HG03342 (cell line): ENCODE data around the gene ZBTB32.

Experiments used
- ATAC-seq: cut with Tn5 transposase; IDR thresholded peaks from one replicate; pipeline ENCODE4 v1.9.1; 2021; ENCODE audit warnings: mild to moderate bottlenecking, moderate library complexity; ENCODE audit not compliant: unreplicated experiment

ZBTB32 gene

DNA sequence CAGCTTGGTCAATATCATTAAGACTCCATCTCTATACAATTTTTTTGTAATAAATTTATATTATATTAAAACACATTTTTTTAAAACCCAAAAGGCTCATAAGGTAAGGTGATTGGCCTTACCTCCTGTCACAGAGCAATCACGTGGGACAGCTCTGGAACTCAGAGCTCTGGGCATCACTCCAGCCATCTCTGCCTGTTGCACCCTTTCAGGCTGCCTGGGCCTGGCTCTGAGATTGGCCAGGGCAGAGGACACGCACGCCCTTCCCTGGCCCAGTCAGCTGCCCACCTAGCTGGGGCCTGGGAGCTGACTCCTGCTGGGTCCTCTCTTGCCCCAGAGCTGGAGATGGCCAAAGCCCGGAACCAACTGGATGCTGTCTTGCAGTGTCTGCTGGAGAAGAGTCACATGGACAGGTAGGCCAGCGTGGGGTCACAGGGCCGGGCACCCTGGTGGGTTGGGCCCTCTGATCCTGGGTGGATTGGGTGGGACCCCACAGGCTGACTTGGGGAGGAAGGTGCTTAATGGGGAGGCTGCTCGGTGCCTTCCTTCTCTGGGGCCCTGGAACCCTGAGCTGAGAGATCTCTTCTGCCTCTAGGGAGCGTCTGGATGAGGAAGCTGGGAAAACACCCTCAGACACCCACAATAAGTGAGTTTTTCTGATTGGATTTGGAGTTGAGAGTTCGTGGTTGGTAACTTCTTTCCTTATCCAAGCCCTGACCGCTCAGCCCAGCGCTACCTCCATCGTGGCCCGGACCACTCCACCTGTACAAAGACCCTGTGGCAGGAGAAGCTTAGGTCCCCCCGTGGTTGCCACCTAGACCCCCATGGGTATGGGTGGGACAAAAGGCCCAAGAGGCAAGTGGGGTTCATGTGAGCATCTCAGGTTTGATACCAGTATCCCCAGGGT lies 47.7 kb downstream of the ZBTB32 start:
- no peak for ATAC-seq

DNA sequence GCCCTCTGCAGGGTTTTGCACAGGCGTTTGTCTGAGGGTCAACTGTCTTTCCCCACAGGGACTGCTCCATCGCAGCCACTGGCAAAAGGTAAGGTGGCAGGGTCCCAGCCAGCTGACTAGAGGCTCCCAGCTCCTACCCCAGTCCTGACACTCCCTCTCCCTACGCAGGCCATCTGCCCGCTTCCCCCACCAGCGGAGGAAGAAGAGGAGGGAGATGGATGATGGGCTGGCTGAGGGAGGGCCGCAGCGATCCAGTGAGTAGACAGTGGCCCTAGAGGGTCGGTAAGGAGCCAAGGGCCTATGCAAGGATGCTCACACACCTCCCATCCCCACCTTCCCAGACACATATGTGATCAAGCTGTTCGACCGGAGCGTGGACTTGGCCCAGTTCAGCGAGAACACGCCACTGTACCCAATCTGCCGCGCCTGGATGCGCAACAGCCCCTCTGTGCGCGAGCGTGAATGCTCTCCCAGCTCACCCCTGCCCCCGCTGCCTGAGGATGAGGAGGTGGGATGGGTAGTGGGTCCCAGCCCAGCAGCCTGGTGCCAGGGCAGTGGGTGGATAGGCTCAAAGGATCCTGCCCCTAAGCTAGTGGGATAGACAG lies 48.5 kb downstream of the ZBTB32 start:
- no peak for ATAC-seq

DNA sequence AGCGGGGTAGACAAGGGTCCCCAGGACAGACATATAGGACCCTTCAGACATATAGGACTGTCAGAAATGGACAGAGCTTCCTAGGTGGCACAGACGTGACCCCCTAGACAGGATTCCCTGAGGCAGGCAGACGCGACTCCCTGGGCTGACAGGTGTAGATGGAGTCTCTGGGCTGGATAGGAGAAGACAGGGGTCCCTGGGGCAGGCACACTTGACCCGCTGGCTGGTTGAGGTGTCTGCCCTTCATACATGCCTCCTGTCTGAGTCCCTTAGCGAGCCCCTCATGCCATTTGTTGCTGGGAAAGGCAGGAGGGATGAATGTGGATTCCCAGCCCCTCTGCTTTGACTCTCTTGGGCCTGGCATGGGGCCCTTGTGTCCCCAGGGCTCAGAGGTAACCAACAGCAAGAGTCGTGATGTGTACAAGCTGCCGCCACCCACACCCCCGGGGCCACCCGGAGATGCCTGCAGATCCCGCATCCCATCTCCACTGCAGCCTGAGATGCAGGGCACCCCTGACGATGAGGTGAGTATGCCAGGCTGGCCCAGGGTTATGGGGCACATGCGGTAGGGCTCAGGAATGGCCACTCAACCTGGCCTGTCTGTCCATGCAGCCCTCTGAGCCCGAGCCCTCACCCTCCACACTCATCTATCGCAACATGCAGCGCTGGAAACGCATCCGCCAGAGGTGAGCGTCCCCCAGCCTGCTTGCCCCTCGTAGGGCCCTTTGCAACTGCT lies 49.4 kb downstream of the ZBTB32 start:
- no peak for ATAC-seq

DNA sequence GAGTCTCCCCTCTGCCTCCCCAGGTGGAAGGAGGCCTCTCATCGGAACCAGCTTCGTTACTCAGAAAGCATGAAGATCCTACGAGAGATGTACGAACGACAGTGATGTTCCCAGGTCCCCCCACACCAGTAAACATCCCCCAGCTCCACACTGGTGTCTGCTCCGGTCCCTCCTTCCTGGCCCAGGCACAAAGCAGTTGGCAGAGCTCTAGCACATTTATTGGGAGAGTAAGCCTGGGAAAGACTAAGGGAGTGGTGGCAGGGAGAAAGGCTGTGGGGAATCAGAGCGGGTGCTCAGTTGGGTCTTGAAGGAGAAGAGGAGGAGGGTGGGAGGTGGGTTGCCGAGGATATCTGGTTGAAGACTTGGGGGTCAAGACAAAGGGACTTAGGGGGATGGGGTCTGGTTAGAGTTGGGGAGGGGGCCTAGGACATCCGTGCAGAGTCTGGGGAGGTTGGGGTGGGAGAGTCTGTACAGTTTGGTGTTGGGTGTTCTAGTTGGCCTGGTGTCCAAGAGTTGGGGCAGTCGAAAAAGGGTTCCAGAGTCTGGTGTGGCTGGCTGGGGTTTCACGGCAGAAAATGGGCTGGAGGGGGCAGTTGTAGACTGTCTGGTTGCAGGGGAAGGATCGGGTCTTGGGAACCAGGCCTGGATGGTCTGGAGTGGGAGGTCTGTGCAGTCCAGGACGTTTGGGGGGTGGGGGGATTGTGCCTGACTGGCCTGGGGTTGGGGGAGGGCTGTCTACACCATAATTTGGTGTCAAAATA lies 50.2 kb downstream of the ZBTB32 start:
- no peak for ATAC-seq

DNA sequence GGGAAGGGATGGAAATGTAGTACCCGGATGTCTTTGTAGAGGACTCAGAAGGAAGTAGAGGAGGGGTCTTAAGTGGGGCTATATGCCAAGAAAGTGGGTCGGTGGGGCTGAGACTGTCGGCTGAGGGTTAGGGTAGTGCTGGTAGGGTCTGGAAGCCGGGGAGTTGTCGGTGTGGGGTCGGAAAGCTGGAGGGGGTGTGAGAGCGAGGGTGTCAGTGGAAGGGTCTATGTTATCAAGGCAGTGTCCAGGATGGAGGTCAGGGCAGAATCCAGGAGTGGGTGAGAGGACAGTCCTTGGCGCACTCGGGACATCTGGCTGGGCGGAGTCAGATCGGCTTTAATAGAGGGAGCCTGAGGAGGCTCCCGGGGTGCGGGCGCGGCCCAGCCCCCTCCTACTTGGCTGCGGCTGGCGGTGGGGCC lies 50.8 kb downstream of the ZBTB32 start:
- ATAC-seq = no peak

DNA sequence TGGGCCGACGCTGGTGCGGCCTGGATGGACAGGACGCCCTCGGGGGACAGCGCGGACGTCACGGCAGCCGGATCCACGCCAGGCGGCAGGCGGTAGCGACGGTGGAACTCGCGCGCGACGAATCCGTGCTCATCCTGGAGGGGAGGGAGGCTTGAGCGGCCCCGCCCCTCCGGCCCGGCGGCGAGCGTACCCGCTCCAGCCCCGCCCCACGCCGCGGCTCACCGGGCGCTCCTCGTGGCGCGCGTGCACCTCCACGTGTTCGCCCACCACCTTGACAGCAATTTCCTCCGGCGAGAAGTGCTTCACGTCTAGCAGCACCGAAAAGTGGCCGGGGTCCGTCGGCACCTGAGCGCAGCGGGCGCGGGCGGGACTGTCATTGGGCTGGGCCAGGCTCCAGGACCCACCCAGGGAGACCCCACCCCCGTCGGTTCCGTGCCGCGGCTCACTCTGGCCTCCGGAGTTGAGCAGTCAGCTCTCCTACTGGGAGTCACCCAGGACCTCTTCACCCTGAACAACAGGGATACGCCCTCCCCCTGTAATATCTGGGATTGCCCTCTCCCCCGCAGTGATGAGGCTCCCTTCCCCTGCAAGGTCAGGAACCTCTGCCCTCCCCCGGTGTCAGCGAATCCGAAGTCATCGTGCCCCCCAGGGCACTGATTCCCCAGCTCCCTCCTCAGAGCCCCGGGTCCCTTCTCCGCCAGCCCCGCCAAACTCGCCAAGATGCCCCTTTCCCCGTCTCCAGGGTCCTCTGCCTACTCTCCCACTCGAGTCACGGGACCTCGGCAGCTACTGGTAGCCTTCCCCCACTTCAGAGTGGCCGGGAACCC lies 51.4 kb downstream of the ZBTB32 start:
- ATAC-seq = no peak

DNA sequence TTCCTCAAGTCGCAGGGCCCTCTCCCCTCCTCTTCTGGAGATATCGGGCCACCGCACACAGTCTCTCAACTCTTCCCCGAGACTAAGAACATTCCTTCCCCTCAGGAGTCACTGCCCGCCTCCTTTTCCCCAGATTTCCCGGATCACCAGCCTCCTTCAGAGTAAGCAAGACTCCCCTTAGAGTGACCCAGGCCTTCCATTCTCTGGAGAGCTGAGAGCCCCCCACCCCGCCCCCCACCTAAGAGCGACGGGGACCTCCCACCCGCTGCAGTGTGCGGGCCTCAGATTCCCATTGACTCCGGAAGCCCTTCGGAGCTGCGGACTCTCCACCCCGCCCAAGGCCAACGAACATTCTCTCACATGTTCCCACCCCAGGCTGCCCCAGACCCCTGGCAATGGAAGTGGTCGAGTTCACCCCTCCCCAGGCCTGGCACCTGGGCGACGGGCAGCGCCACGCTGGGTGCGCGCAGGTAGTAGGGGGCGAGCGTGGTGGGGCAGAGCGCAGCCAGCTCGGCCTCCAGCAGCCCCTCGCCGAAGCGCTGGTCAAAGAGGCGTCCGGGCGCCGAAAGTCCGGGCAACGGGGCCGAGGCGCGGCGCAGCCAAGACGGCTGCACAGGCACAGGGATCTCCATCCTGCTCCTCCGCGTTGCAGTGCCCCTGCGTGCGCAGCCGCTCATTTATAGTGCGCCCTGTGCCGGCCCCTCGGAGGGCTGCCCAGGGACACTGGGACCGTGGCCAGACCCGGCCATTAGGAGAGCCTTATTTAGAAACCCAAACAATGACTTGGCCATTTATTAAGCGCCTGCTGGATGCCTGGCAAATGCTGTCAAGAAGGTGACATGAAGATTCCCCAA lies 52.2 kb downstream of the ZBTB32 start, which contains the start of gene HSPB6:
Gene HSPB6, minus strand, starts transcription at position 653 of the 854 bp plus-strand sequence. Its CDS starts 21 bp downstream, at position 632.
- ATAC-seq = no peak

DNA sequence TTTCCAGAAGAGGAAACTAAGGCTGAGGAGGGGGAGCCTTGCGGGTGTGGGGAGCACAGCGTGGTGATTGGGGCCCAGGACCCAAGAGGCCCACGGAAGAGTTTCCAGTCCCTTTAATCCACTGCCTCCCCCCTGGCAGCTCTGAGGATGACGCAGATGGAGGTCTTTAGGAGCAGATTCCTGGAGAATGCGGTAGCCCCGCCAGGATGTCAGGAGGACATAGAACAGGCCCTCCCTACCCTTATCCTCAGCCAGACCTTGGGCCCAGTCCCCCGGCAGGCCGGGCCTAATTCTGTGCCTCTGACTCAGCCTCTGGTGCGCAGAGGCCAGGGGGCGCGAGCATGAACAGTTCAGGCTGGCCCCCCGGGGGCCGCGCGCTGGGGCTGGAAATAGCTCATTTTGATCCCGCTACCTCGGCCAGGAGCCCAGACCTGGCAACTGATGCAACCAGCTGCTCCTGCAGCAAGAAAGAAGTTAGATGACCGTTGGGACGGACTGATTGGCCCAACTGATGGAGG lies 52.9 kb downstream of the ZBTB32 start:
- ATAC-seq = peak; percentile 9

DNA sequence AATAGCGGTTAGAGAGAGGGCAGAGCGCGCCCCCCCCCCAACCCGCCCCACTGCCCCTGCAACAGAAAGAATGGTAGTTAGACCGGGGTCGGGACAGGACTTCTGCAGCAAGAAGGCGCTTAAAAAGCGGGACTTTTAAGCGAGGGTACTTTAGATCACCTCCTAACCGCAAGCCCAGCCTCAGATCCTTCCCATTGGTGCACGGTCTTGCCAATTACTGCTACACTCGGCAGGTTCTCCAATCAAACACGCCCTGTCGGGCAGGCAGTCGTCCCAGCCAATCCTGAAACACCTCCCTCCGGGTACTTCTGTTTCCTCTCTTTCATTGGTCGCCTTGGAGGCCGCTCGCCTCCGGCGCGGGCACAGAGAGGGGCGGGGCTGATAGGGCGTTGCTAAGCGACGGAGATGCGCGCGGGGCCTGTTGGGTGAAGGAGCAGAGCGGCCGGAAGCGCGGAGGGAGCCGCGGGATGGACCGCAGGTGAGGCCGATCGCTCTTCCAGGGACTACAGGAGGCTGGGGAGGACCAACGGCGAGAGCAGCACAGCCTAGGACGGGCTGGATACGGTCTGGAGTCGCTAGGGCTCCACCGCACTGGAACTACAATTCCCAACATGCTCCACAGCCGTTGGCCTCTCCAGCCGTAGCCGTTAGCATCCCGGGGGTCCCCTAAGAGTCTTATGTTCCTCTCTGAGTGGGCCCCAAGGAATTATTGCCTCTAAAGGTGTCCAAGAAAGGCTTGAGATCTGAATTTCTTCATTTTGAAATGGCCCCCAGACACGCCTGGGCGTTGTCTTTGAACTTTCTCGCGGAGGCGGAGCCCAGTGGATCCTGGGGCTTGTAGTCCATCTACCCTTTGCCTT lies 53.6 kb downstream of the ZBTB32 start, which contains the start of gene PROSER3:
Gene PROSER3, plus strand, starts transcription at position 428 of the 860 bp plus-strand sequence. Its CDS starts 40 bp downstream, at position 468.
- ATAC-seq = peak; percentile 94

DNA sequence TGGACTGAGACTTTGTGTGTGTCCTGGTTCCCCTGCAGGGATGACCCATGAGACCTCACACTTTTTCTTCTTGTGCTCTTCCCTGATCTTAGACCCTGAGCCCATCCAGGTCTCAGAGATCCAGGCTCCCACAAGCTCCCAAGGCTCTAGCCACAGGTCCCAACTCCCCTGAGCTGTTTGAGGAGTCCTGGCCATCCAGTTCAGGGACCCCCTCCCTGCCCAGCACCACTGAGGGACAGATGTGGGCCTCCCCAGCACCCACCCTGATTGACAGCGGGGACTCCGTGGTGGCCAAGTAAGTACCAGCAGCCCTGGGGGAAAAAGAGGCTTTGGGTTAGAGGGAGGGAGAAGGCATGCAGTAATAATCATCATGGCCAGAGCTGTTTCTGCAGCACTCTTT lies 55.3 kb downstream of the ZBTB32 start:
- ATAC-seq = no peak

DNA sequence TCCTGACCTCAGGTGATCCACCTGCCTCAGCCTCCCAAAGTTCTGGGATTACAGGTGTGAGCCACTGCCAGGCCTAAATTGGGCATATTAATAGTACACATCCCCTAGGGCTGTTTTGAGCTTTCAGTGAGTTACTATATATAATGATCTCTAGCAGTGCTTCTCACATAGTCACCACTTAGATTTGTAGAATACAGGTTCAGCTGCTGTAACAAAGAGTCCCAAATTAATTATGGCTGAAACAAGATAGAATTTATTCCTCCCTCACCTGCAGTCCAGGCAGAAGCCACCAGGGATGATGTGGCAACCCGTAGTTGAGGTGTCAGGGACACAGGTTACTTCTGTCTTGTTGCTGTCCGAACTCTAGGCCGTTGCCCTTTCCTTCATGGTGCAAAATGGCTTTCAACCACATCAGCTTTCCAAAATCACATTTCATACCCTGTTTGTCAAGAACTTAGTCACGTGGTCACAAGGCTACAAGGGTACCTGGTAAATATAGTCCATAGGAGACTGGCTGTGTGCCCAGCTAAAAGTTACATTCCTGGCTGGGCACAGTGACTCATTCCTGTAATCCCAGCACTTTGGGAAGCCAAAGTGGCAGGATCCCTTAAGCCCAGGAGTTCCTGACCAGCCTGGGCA lies 56.5 kb downstream of the ZBTB32 start:
- no peak for ATAC-seq

DNA sequence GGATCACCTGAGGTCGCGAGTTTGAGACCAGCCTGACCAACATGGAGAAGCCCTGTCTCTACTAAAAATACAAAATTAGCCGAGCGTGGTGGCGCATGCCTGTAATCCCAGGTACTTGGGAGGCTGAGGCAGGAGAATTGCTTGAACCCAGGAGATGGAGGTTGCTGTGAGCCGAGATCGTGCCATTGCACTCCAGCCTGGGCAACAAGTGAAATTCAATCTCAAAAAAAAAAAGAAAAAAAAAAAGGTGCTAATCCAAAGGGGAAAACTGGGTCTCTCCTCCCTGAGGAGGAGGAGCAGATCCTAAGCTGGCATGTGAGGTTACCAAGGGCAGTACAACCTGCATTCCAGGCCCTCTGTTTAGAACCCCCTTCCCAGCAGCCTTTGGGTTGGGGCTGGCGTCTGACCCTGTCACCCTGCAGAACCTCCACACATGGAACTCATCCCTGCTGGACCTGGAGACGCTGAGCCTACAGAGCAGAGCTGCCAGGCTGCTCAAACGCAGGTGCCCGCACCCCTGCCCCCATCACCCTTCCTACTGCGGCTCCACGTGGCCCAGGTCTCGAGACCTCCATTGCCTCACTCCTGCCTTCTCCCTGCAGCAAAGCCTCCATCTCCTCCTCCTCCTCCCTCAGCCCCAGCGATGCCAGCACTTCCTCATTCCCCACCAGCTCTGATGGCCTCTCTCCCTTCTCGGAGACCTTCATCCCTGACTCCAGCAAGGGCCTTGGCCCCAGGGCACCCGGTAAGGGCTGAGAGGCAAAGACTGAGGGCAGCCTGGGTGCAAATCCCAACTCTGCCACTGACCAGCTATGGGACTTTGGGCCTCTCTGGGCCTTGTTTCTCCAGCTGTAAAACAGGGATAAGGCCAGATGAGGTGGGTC lies 60.3 kb downstream of the ZBTB32 start:
- no peak for ATAC-seq
